Fibroblast of lung (primary cell): Measurements from ENCODE around the gene COPA. TPM values are rescaled to one million over a fixed set of nuclear protein-coding genes. Genes with fewer than 3 reads are reported as not detected.

ENCODE experiments used
- DNase-seq, 2 donors: peaks; one replicate each; pipeline versions ENCODE4 v3.0.0 to v3.0.0-alpha.2; 2010; ENCODE audit warnings: low read depth in 2 of 2
- H2AFZ ChIP-seq: 2 replicates; pipeline ENCODE4 v1.5.1; 2012; ENCODE audit warnings: low read length, control low read depth, inconsistent platforms
- H3K27ac ChIP-seq: 2 replicates; pipeline ENCODE4 v1.5.1; 2011; ENCODE audit warnings: low read length, control low read depth; ENCODE audit not compliant: insufficient read depth
- H3K27me3 ChIP-seq: 2 replicates; pipeline ENCODE4 v1.5.1; 2011; ENCODE audit warnings: mild to moderate bottlenecking, low read length; ENCODE audit not compliant: control insufficient read depth, insufficient read depth
- H3K36me3 ChIP-seq: 2 replicates; pipeline ENCODE4 v1.5.1; 2011; ENCODE audit warnings: low read length; ENCODE audit not compliant: control insufficient read depth, insufficient read depth
- H3K4me1 ChIP-seq: 2 replicates; pipeline ENCODE4 v1.5.1; 2011; ENCODE audit warnings: low read length; ENCODE audit not compliant: control insufficient read depth, insufficient read depth; ENCODE audit errors: extremely low read depth
- H3K4me2 ChIP-seq: 2 replicates; pipeline ENCODE4 v1.5.1; 2011; ENCODE audit warnings: low read length, control low read depth; ENCODE audit not compliant: insufficient read depth; ENCODE audit errors: extremely low read depth
- H3K4me3 ChIP-seq, 4 experiments: fragments of 200-600 bp in 1 of 4; sonication (generic) in 1 of 4; replicated peaks in 1 of 4; 2 replicates each; pipeline ENCODE4 v1.5.1; 2011 to 2016; ENCODE audit warnings: low read length in 4 of 4, low read depth in 3 of 4, mild to moderate bottlenecking in 3 of 4, control low read depth in 2 of 4, inconsistent platforms in 1 of 4, mixed read lengths in 1 of 4; ENCODE audit not compliant: insufficient read depth in 1 of 4; ENCODE audit errors: control extremely low read depth in 1 of 4
- H3K79me2 ChIP-seq: 2 replicates; pipeline ENCODE4 v1.5.1; 2012; ENCODE audit warnings: mild to moderate bottlenecking, low read length, inconsistent platforms; ENCODE audit not compliant: control insufficient read depth, insufficient read depth
- H3K9ac ChIP-seq: 2 replicates; pipeline ENCODE4 v1.5.1; 2011; ENCODE audit warnings: mild to moderate bottlenecking, low read length, control low read depth; ENCODE audit not compliant: insufficient read depth
- H3K9me3 ChIP-seq: 2 replicates; pipeline ENCODE4 v1.5.1; 2012; ENCODE audit warnings: low read depth, low read length; ENCODE audit not compliant: control insufficient read depth, insufficient read depth
- H4K20me1 ChIP-seq: 2 replicates; pipeline ENCODE4 v1.5.1; 2011; ENCODE audit warnings: low read length; ENCODE audit not compliant: control insufficient read depth, insufficient read depth; ENCODE audit errors: extremely low read depth
- CTCF ChIP-seq, 2 donors: IDR thresholded peaks in 1 of 2; conservative IDR thresholded peaks in 1 of 2; 1 replicate in 1 of 2; 2 replicates in 1 of 2; pipeline ENCODE4 v1.5.1; 2011 to 2012; ENCODE audit warnings: low read length in 2 of 2, control low read depth in 1 of 2, inconsistent platforms in 1 of 2, low read depth in 1 of 2, mild to moderate bottlenecking in 1 of 2
- EZH2 ChIP-seq: IDR thresholded peaks from 2 replicates; pipeline ENCODE4 v1.5.1; 2012; ENCODE audit warnings: low read length, control low read depth, mild to moderate bottlenecking; ENCODE audit errors: missing control alignments
- polyA plus RNA-seq, 2 donors: library from polyadenylated mRNA; depleted of rRNA in 1 of 2; stranded (reverse) in 1 of 2; unstranded in 1 of 2; fragments of >200 nt; gene quantifications; 2 replicates each; pipeline ENCODE4 v1.2.1, GENCODE V29; 2011 to 2012; ENCODE audit warnings: missing spikeins in 1 of 2
- total RNA-seq: library from RNA; depleted of rRNA; stranded (reverse); fragments of >200 nt; gene quantifications from 2 replicates; pipeline ENCODE4 v1.2.1, GENCODE V29; 2014

COPA gene
- total and polyA plus RNA-seq, 2 donors (not counting 1 experiment from before 2014, with no cell fraction given), result 276 to 316 TPM

- H2AFZ ChIP-seq, result no peak overlapping the region
- no peaks in the 10 kb centered on the region for H3K27me3 ChIP-seq
- no peak overlapping the region for H3K4me2 ChIP-seq
- H3K4me1 ChIP-seq, result peaks cover 2% of the 10 kb centered on the region
- TF ChIP-seq CTCF (conservative IDR thresholded peaks at IDR 0.05 in 1 of 2, IDR thresholded peaks at IDR 0.05 in 1 of 2; ENCODE audit: low read depth in 1 of 2, low read length in 2 of 2) (no peak), EZH2 (no peak)
- peaks cover 6% of the 10 kb centered on the region for H3K36me3 ChIP-seq
- peaks cover 36% of the 10 kb centered on the region for H3K79me2 ChIP-seq
- H4K20me1 ChIP-seq, result no peaks in the 10 kb centered on the region
- H3K9me3 ChIP-seq, result no peaks in the 10 kb centered on the region
- H3K27ac ChIP-seq, result no peak overlapping the region
- DNase-seq, result no peak
- H3K4me3 ChIP-seq, result no peak overlapping the region
- H3K9ac ChIP-seq, result no peak overlapping the region
Observed at GRCh38 chr1:160346463-160346862, 3.4 kb upstream of the COPA start.

GRCh38 chr1:160344936-160345335 is 1.9 kb upstream of the COPA start:
- no peak for DNase-seq
- Histone ChIP-seq H3K79me2 (peaks cover 51% of the 10 kb centered on the region), H3K9me3 (no peaks in the 10 kb centered on the region), H3K27ac (no peak overlapping the region), H3K4me3 (no peak overlapping the region), H3K4me1 (peaks cover 3% of the 10 kb centered on the region), H3K27me3 (no peaks in the 10 kb centered on the region), H3K4me2 (no peak overlapping the region), H3K36me3 (peaks cover 3% of the 10 kb centered on the region), H4K20me1 (no peaks in the 10 kb centered on the region), H2AFZ (no peak overlapping the region), H3K9ac (no peak overlapping the region)
- no peak for TF ChIP-seq EZH2
- TF ChIP-seq CTCF (conservative IDR thresholded peaks at IDR 0.05 in 1 of 2, IDR thresholded peaks at IDR 0.05 in 1 of 2; ENCODE audit: low read depth in 1 of 2, low read length in 2 of 2), result no peak

GRCh38 chr1:160344241-160344640 is 1.2 kb upstream of the COPA start:
- no peak overlapping the region for H2AFZ ChIP-seq
- peak overlapping the region; percentile 81 to 100 (median 94) for H3K4me3 ChIP-seq

More at GRCh38 chr1:160344241-160344640, 1.2 kb upstream of the COPA start:
- no peak for TF ChIP-seq EZH2
- TF ChIP-seq CTCF (conservative IDR thresholded peaks at IDR 0.05 in 1 of 2, IDR thresholded peaks at IDR 0.05 in 1 of 2; ENCODE audit: low read depth in 1 of 2, low read length in 2 of 2), result no peak
- peak overlapping the region; percentile 98 for H3K27ac ChIP-seq
- H4K20me1 ChIP-seq, result no peaks in the 10 kb centered on the region
- peak overlapping the region; percentile 72 for H3K4me2 ChIP-seq
- H3K79me2 ChIP-seq, result peaks cover 58% of the 10 kb centered on the region
- H3K9ac ChIP-seq, result no peak overlapping the region
- peaks cover 3% of the 10 kb centered on the region for H3K4me1 ChIP-seq
- H3K9me3 ChIP-seq, result no peaks in the 10 kb centered on the region
- DNase-seq, result no peak
- peaks cover 5% of the 10 kb centered on the region for H3K36me3 ChIP-seq
- no peaks in the 10 kb centered on the region for H3K27me3 ChIP-seq
